Measurements from ENCODE around the gene KYAT1.

- TF ChIP-seq POLR2AphosphoS5 (IDR thresholded peaks at IDR 0.05; ENCODE audit: low read depth, low read length) (no peak), CTCF (IDR thresholded peaks at IDR 0.05) (no peak), SIN3A (IDR thresholded peaks at IDR 0.05; ENCODE audit: borderline replicate concordance, insufficient read depth, low read depth, low read length) (no peak), TCF7L2 (IDR thresholded peaks at IDR 0.05; ENCODE audit: low read depth, low read length) (no peak)
Measured at GRCh38 chr9:128887049-128887448, 5.3 kb upstream of the KYAT1 start.
